Upper lobe of right lung (tissue), 1 donor: ENCODE measurements around the gene PRKCB. TPM values are rescaled to one million over a fixed set of nuclear protein-coding genes. Genes with fewer than 3 reads are reported as not detected.

Source experiments
- ATAC-seq: fragments of 200-7000 bp; cut with Tn5 transposase; one replicate; pipeline ENCODE4 v1.9.1; 2020; ENCODE audit warnings: mild to moderate bottlenecking, moderate library complexity
- DNase-seq: peaks from one replicate; pipeline ENCODE4 v3.0.0-alpha.2; 2020
- H3K27ac ChIP-seq: fragments of 200-600 bp; one replicate; pipeline ENCODE4 v1.8.0; 2022
- H3K27me3 ChIP-seq: fragments of 200-600 bp; one replicate; pipeline ENCODE4 v1.8.0; 2022; ENCODE audit warnings: mild to moderate bottlenecking
- H3K36me3 ChIP-seq: fragments of 200-600 bp; one replicate; pipeline ENCODE4 v1.8.0; 2022
- H3K4me1 ChIP-seq: fragments of 200-600 bp; one replicate; pipeline ENCODE4 v1.8.0; 2022
- H3K4me3 ChIP-seq: fragments of 200-600 bp; one replicate; pipeline ENCODE4 v1.8.0; 2022; ENCODE audit warnings: mild to moderate bottlenecking
- H3K9me3 ChIP-seq: fragments of 200-600 bp; one replicate; pipeline ENCODE4 v1.8.0; 2022
- CTCF ChIP-seq: fragments of 200-600 bp; IDR thresholded peaks from one replicate; pipeline ENCODE4 v1.8.0; 2022; ENCODE audit warnings: antibody characterized with exemption
- intact Hi-C: fragments of 100-400 bp; cut with DNase I; formaldehyde crosslinking; loops from one replicate; pipeline ENCODE4 v1.11.0; 2022
- total RNA-seq: library from RNA; stranded (reverse); fragmentation: NEBNext Ultra II Directional; extraction: Animal tissue kit (Norgen Biotek cat#: 25700); gene quantifications from one replicate; pipeline ENCODE4 v1.2.1, GENCODE V29; 2021
- donor health status: DM: no; HTN: yes; CAD: no; lungs with severe emphysema.

Gene PRKCB
- total RNA-seq, 1 donor from 2014 or later = 25.2 TPM

GRCh38 chr16:23855010-23855409 lies 19.2 kb downstream of the PRKCB start:
- intact Hi-C loops = no loop called here
- Histone ChIP-seq H3K4me1 (peaks cover 24% of the 10 kb centered on the region), H3K27me3 (no peaks in the 10 kb centered on the region), H3K36me3 (no peaks in the 10 kb centered on the region), H3K4me3 (no peak overlapping the region), H3K27ac (no peak overlapping the region), H3K9me3 (no peaks in the 10 kb centered on the region)
- ATAC-seq = peak; percentile 50
- no peak for TF ChIP-seq CTCF
- DNase-seq = no peak

GRCh38 chr16:23856251-23856709 lies 20.5 kb downstream of the PRKCB start:
- no peak for TF ChIP-seq CTCF
- Histone ChIP-seq H3K4me1 (peaks cover 26% of the 10 kb centered on the region), H3K9me3 (no peaks in the 10 kb centered on the region), H3K27me3 (no peaks in the 10 kb centered on the region), H3K27ac (no peak overlapping the region), H3K4me3 (no peak overlapping the region), H3K36me3 (no peaks in the 10 kb centered on the region)
- intact Hi-C loops = no loop called here
- no peak for ATAC-seq
- no peak for DNase-seq

- H3K27me3 ChIP-seq = no peaks in the 10 kb centered on the region
- TF ChIP-seq CTCF = no peak
- H3K4me3 ChIP-seq = no peak overlapping the region
- intact Hi-C loops = no loop called here
- no peaks in the 10 kb centered on the region for H3K36me3 ChIP-seq
- DNase-seq = no peak
- H3K4me1 ChIP-seq = peaks cover 26% of the 10 kb centered on the region
- peak; percentile 51 for ATAC-seq
- no peak overlapping the region for H3K27ac ChIP-seq
- H3K9me3 ChIP-seq = no peaks in the 10 kb centered on the region
Observed at GRCh38 chr16:23857256-23857880, 21.6 kb downstream of the PRKCB start.

GRCh38 chr16:23857881-23858269 lies 22.1 kb downstream of the PRKCB start:
- no peaks in the 10 kb centered on the region for H3K9me3 ChIP-seq
- no peak for TF ChIP-seq CTCF

GRCh38 chr16:23858542-23858941 lies 22.8 kb downstream of the PRKCB start:
- no peak overlapping the region for H3K4me3 ChIP-seq
- DNase-seq (no peak), ATAC-seq (peak; percentile 81)
- H3K27ac ChIP-seq = peak overlapping the region; percentile 19
- intact Hi-C loops = no loop called here
- no peaks in the 10 kb centered on the region for H3K27me3 ChIP-seq
- no peaks in the 10 kb centered on the region for H3K9me3 ChIP-seq
- peaks cover 31% of the 10 kb centered on the region for H3K4me1 ChIP-seq
- H3K36me3 ChIP-seq = no peaks in the 10 kb centered on the region
- TF ChIP-seq CTCF = no peak

More at GRCh38 chr16:23857881-23858269, 22.1 kb downstream of the PRKCB start:
- intact Hi-C loops = no loop called here
- no peak for DNase-seq
- Histone ChIP-seq H3K27me3 (no peaks in the 10 kb centered on the region), H3K4me1 (peaks cover 31% of the 10 kb centered on the region), H3K27ac (no peak overlapping the region), H3K4me3 (no peak overlapping the region), H3K36me3 (no peaks in the 10 kb centered on the region)
- ATAC-seq = no peak
